Activated CD4-positive, CD25-positive, alpha-beta regulatory T cell treated with anti-CD3 and anti-CD28 coated beads, Interleukin-2, amount 50 U/mL, for 16 hours (primary cell): ENCODE results near the gene COL23A1.

Source experiments
- DNase-seq: peaks from one replicate; pipeline ENCODE4 v3.0.0-alpha.2; 2020; ENCODE audit warnings: low read depth, low spot score

The COL23A1 gene

GRCh38 chr5:178341091-178341850 lies 248.9 kb downstream of the COL23A1 start:
- DNase-seq = no peak

- no peak for DNase-seq
Measured at GRCh38 chr5:178340637-178341036, 249.6 kb downstream of the COL23A1 start.

GRCh38 chr5:178340187-178340586 lies 250.0 kb downstream of the COL23A1 start:
- no peak for DNase-seq

- no peak for DNase-seq
Measured at GRCh38 chr5:178339272-178339671, 250.9 kb downstream of the COL23A1 start.

- DNase-seq = no peak
Measured at GRCh38 chr5:178338750-178339144, 251.4 kb downstream of the COL23A1 start.

GRCh38 chr5:178338126-178338749 lies 252.0 kb downstream of the COL23A1 start:
- DNase-seq = no peak

- no peak for DNase-seq
Measured at GRCh38 chr5:178337334-178337741, 252.9 kb downstream of the COL23A1 start.

- no peak for DNase-seq
Measured at GRCh38 chr5:178336889-178337288, 253.3 kb downstream of the COL23A1 start.

- no peak for DNase-seq
Measured at GRCh38 chr5:178335302-178336030, 254.7 kb downstream of the COL23A1 start.

GRCh38 chr5:178334861-178335260 lies 255.3 kb downstream of the COL23A1 start:
- DNase-seq = no peak

- DNase-seq = no peak
Measured at GRCh38 chr5:178333821-178334481, 256.2 kb downstream of the COL23A1 start.

GRCh38 chr5:178332210-178332641 lies 258.0 kb downstream of the COL23A1 start:
- DNase-seq = no peak

GRCh38 chr5:178331491-178331996 lies 258.6 kb downstream of the COL23A1 start:
- no peak for DNase-seq

GRCh38 chr5:178330791-178331404 lies 259.3 kb downstream of the COL23A1 start:
- no peak for DNase-seq

GRCh38 chr5:178328826-178329730 lies 261.1 kb downstream of the COL23A1 start:
- DNase-seq = no peak

GRCh38 chr5:178327931-178328711 lies 262.1 kb downstream of the COL23A1 start:
- no peak for DNase-seq

GRCh38 chr5:178327446-178327845 lies 262.7 kb downstream of the COL23A1 start:
- DNase-seq = no peak

GRCh38 chr5:178326374-178326715 lies 263.8 kb downstream of the COL23A1 start:
- no peak for DNase-seq

GRCh38 chr5:178325679-178326373 lies 264.4 kb downstream of the COL23A1 start:
- DNase-seq = no peak
